ENCODE results near the gene BCAP31.
"Not testable (repeated sequence)": the region's sequence is repeated elsewhere in the genome, so short reads cannot be mapped to it uniquely, and the experiment has no call there.

Gene BCAP31

GRCh38 chrX:153687121-153688039 is 36.8 kb downstream of the BCAP31 start, which contains the start of gene SLC6A8:
Gene SLC6A8 (plus strand): TSS chrX:153687926. CDS start chrX:153688575, 649 bp downstream.
- TF ChIP-seq CTCF (IDR thresholded peaks at IDR 0.05; ENCODE audit: low read depth, low read length) (peak; percentile 11), POLR2A (IDR thresholded peaks at IDR 0.05; ENCODE audit: extremely low read depth, insufficient read length) (no peak), MAX (IDR thresholded peaks at IDR 0.05; ENCODE audit: low read depth, low read length) (no peak)
- peak; percentile 56 for DNase-seq (ENCODE audit: low read depth)
- no peak within 1 kb of the TSS for H3K4me3 ChIP-seq (ENCODE audit: low read depth, low read length)

GRCh38 chrX:153686711-153687110 is 37.5 kb downstream of the BCAP31 start:
- no peak overlapping the region for H3K4me3 ChIP-seq (ENCODE audit: low read depth, low read length)
- no peak for TF ChIP-seq MYC (IDR thresholded peaks at IDR 0.05; ENCODE audit: low read depth, low read length)
- no peak for TF ChIP-seq MAX (IDR thresholded peaks at IDR 0.05; ENCODE audit: low read depth, low read length)
- no peak for TF ChIP-seq CTCF (IDR thresholded peaks at IDR 0.05; ENCODE audit: low read depth, low read length)
- no peak for TF ChIP-seq POLR2A (IDR thresholded peaks at IDR 0.05; ENCODE audit: extremely low read depth, insufficient read length)
- DNase-seq (ENCODE audit: low read depth) = no peak

GRCh38 chrX:153685751-153686696 is 38.2 kb downstream of the BCAP31 start:
- peak; percentile 67 for DNase-seq (ENCODE audit: low read depth)
- no peak for TF ChIP-seq MYC (IDR thresholded peaks at IDR 0.05; ENCODE audit: low read depth, low read length)
- TF ChIP-seq POLR2A (IDR thresholded peaks at IDR 0.05; ENCODE audit: extremely low read depth, insufficient read length) = no peak
- TF ChIP-seq MAX (IDR thresholded peaks at IDR 0.05; ENCODE audit: low read depth, low read length) = no peak
- TF ChIP-seq CTCF (IDR thresholded peaks at IDR 0.05; ENCODE audit: low read depth, low read length) = no peak
- no peak overlapping the region for H3K4me3 ChIP-seq (ENCODE audit: low read depth, low read length)

GRCh38 chrX:153685156-153685536 is 39.0 kb downstream of the BCAP31 start:
- no peak overlapping the region for H3K4me3 ChIP-seq (ENCODE audit: low read depth, low read length)
- no peak for TF ChIP-seq POLR2A (IDR thresholded peaks at IDR 0.05; ENCODE audit: extremely low read depth, insufficient read length)
- no peak for TF ChIP-seq MAX (IDR thresholded peaks at IDR 0.05; ENCODE audit: low read depth, low read length)
- TF ChIP-seq MYC (IDR thresholded peaks at IDR 0.05; ENCODE audit: low read depth, low read length) = no peak
- TF ChIP-seq CTCF (IDR thresholded peaks at IDR 0.05; ENCODE audit: low read depth, low read length) = no peak
- no peak for DNase-seq (ENCODE audit: low read depth)

- DNase-seq (ENCODE audit: low read depth) = no peak
- H3K4me3 ChIP-seq (ENCODE audit: low read depth, low read length) = no peak overlapping the region
- TF ChIP-seq POLR2A (IDR thresholded peaks at IDR 0.05; ENCODE audit: extremely low read depth, insufficient read length) (no peak), MAX (IDR thresholded peaks at IDR 0.05; ENCODE audit: low read depth, low read length) (no peak), MYC (IDR thresholded peaks at IDR 0.05; ENCODE audit: low read depth, low read length) (no peak), CTCF (IDR thresholded peaks at IDR 0.05; ENCODE audit: low read depth, low read length) (no peak)
These were observed 39.6 kb downstream of the BCAP31 start for GRCh38 chrX:153684467-153685155.

GRCh38 chrX:153683486-153683885 is 40.7 kb downstream of the BCAP31 start:
- not testable (repeated sequence) for DNase-seq (ENCODE audit: low read depth)

More at GRCh38 chrX:153683486-153683885, 40.7 kb downstream of the BCAP31 start:
- H3K4me3 ChIP-seq (ENCODE audit: low read depth, low read length) = not testable (repeated sequence)
